ENCODE data around the gene MRPS14.

- no peak for TF ChIP-seq CTCF (IDR thresholded peaks at IDR 0.05 in 4 of 5, conservative IDR thresholded peaks at IDR 0.05 in 1 of 5)
- TF ChIP-seq POLR2A (IDR thresholded peaks at IDR 0.05), result no peak
These were observed 9.8 kb downstream of the MRPS14 start for GRCh38 chr1:175013445-175013844.

Data from gastrocnemius medialis (tissue), 4 donors.